NCI-H146 treated with DMSO at 0.1 percent for 48 hours (cell line): ENCODE measurements around the gene ZDHHC21.
"Not testable (repeated sequence)": the region's sequence is repeated elsewhere in the genome, so short reads cannot be mapped to it uniquely, and the experiment has no call there.

Experiments
- DNase-seq: peaks from one replicate; lab custom pipeline; 2025; ENCODE audit not compliant: unreplicated experiment; lab: John Stamatoyannopoulos, UW

Gene ZDHHC21

DNA sequence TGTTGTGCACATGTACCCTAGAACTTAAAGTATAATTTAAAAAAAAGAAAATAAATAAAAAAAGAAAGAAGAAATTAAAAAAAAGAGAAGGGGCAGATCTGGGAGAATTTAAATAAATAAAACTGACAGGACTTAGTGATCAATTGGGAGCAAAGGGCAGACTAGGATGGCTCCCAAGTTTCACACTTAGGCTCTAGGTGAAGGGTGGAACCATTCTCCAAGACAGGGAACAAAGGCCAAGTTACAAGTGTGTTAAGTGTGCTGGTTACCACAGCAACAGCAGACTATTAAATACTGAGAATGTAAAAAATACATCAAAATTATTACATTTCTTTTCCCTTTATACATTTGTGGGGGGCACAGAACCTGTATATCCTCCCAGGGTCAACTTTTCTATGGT is 7.1 kb downstream of the ZDHHC21 start:
- no peak for DNase-seq

DNA sequence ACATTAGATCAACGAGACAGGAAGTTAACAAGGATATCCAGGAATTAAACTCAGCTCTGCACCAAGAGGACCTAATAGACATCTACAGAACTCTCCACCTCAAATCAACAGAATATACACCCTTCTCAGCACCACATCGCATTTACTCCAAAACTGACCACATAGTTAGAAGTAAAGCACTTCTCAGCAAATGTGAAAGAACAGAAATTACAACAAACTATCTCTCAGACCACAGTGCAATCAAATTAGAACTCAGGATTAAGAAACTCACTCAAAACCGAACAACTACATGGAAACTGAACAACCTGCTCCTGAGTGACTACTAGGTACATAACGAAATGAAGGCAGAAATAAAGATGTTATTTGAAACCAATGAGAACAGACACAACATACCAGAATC is 10.6 kb downstream of the ZDHHC21 start:
- not testable (repeated sequence) for DNase-seq

DNA sequence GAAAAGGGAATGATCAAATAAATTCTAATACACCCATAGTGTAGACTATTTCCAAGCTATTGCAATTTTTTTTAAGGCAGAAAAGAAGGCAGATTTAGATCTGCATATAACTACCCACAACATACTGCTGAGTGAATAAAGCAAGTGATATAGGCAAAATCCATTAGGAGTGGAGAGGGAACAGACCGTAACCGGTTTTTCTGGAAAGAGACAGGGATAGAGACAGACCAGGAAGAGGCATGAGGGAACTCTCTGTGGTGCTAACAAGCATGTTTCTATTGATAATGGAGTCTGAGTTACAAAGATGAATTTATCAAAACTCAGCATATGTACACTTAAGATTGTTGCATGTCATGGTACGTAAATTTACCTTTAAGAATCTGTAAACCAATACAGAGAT is 14.5 kb downstream of the ZDHHC21 start:
- no peak for DNase-seq

DNA sequence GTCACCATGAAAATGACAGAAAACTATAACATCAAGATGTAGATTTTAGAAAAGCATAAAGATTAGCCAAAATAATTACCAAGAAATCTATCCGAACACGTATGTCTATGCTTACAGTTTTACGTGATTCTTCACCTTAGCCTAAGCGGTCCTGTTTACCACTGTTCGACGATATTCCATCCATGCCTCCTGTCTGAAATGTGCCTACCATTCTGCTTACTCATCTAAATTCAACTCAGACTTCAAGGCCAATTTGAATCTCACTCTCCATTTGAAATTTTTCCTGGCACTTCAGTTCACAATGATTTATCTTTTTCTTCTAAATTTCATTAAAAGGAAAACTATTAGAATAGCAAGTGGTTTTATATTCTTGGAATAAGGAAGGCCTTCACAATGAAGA is 15.4 kb downstream of the ZDHHC21 start:
- DNase-seq, result no peak

DNA sequence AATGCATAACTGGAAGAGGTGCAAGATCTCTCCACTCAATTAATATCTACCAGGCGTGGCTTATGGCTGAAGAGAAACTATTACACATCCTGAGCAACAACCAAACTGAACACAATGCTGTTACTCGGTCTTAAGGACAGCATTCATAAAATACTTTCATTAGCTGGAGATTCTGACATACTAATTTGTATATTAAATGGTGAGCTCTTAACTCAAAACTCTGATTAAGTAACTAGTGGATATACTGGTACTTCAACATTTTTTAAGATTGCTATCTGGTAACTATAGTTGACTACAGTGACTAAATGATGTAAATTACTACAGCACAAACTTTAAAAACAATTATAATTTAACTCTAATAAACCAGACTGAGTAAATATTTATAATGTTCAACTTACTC is 15.8 kb downstream of the ZDHHC21 start:
- DNase-seq, result no peak

DNA sequence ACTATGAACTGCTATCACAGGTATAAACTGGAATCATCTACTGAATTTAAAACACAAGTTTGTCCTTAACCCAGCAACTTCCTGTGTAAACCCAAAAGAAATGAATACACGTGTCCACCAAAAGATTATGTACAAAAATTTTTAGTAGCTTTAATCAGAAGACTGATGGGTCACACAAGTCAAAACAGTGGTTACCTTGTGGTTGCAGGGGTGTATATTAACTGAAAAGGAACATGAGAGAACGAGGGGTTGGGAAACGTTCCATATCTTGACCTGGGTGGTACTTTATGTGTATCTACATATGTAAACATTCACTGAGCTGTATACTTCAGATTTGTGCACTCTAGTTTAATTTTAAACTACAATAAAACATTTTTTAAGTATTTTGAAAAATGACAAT is 18.6 kb downstream of the ZDHHC21 start:
- no peak for DNase-seq

DNA sequence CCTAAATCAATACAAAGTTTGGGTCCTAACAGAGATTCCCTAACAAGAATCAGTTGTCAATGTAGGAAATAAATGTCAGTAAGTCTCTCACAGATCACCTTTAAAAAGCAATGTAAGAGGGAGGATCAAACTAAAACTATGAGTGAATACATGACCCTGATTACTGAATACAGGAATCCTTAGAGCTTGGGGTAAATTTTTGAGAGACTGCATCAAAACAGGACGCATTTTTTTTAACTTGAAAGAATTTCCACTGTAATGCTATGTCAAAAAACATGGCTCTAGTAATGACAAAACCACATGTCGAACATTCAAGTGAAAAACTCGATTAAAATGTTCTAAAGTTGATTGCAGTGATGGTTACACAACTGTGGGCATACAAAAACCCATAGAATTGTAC is 21.9 kb downstream of the ZDHHC21 start:
- no peak for DNase-seq

DNA sequence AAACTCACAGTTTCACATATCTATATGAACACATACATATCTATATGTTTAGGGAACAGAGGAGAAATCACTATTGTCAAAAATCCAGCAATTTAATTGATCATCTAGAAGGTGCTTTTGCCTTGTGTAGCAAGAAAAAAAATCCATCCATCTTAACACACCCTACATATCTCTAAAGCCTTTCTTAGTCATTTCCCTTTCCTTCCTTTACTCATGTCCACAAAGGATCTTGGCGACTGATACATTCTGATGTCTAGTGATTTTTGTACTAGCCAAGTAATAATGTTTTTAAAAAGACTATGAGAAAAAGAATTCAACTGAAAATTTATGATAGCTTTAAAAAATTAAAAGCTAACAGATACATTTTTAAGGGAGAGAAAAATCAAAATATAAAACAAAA is 22.5 kb downstream of the ZDHHC21 start:
- no peak for DNase-seq

DNA sequence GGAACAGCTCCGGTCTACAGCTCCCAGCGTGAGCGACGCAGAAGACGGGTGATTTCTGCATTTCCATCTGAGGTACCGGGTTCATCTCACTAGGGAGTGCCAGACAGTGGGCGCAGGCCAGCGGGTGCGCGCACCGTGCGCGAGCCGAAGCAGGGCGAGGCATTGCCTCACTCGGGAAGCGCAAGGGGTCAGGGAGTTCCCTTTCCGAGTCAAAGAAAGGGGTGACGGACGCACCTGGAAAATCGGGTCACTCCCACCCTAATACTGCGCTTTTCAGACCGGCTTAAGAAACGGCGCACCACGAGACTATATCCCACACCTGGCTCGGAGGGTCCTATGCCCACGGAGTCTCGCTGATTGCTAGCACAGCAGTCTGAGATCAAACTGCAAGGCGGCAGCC is 29.2 kb downstream of the ZDHHC21 start:
- DNase-seq, result not testable (repeated sequence)

DNA sequence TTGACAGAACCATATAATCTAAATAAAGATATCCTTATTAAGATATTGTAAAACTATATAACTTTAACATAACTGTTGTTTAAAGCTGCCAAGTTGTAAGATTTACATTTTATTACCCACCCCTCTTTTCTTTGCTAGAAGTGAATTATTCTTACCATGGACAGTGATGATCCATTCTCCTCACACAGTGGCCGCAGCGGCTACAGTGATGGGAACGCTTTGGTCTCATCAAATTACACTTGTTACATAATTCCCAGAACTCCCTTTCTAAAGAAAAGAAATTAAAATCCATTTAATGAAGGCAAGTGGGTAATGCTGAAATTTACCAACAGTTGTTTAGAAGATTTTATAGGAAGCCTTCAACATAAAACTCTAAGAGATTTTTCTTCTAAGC is 31.2 kb downstream of the ZDHHC21 start:
- no peak for DNase-seq

DNA sequence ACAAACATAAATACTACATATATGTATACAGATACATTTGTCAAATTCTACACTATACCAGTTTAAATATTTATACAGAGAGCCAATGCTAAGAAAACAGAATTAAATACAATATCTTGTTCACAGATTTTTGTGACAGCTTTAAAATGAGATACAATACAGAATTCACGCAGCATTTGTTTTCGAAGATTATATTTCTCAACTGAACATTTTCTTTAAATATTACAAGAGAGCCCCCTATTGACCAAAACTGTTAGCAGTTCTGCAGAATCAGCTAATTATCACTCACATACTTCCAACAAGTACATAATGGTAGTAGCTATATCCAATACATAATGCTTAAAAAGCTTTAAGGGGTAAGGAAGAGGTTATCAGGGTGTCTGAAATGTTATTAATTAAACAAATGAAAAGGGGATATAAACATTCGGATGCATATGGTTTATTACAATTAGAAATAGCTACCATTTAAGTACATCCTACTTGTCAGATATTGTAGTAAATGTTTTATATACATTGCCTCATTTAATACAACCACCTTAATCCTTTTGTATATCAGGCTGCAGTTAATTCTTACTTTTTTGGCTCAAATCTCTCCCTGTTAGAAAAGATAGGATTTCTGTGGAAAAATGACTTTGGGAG is 31.7 kb downstream of the ZDHHC21 start:
- DNase-seq, result peak; percentile 50

DNA sequence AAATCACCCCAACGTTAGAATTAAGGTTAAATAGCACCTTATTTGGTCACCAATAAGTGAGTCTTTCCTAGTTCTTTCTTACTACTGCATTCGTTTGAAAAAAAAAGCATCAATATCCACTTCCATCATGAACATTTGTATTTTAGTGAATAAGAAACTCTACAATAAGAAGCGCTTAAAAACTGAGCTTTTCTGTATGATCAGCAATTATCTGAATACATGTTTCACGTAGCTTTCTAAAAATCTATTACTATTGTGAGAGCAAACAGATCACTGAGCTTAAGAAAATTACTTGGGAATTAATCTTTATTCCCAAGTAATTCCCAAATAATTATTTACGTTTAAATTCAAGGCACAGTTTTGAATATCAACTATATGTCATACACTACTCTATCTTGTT is 32.5 kb downstream of the ZDHHC21 start:
- DNase-seq, result no peak

DNA sequence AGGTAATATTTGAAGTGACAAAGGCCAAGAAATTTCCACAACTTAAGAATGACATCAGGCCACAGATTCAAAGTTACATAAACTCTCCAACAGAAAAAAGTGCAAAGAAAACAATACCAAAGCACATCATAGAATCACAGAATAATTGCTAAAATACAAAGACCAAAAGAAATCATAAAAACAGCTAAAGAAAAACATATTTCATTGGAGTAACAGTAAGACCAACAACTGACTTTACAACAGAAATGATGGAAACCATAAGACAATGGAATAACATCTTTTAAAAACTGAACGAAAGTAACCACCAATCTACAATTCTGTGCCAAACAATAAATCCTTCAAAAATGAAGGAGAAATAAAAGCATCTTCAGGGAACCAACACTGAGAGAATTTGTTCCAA is 38.3 kb downstream of the ZDHHC21 start:
- DNase-seq, result no peak

DNA sequence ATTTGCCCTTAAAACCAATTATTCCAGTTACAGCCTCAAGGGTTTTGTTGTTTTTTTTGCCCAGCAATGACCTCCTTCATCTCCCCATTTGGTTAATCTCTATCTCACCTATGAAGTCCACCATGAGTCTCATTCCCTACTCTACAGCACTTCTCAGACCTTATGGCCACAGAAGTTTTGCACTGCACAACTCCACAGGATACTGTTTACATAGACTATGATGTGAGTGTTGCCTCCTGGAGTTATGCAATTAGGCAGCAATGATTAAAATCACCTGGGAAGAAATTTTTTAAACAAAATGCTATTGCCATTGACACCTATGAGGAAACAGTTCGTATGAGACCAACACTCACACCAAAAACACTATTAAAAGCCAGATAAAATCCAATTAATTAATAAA is 39.7 kb downstream of the ZDHHC21 start:
- peak; percentile 23 for DNase-seq

DNA sequence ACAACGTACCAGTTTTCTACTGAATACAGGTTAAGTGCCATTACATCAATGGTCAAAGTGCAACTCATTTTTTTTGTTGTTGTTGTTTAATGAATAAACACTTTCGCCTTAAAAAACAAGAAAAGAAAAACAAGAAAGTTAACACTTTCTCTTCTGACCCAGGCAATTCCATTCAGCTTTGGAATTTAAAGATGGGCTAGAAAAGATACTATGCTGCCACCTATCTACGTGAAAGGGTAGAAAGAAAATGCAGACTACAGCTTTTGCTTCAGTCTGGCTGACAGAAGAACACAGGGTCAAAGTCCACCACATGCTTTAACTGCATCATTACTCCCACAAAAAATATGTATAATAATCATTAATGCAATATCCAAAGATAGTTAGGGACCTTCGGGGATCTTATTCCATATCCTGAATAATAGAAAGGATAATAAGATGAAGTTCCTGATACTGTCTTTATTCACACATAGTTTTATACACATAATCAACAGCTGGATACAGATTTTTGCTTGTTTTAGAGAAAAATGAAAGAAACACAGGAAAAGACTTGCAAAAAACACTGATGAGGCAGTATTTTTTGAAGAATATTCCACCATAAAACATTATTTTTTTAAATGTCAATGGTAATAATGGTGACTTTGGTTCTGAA is 40.4 kb downstream of the ZDHHC21 start:
- peak; percentile 82 for DNase-seq

DNA sequence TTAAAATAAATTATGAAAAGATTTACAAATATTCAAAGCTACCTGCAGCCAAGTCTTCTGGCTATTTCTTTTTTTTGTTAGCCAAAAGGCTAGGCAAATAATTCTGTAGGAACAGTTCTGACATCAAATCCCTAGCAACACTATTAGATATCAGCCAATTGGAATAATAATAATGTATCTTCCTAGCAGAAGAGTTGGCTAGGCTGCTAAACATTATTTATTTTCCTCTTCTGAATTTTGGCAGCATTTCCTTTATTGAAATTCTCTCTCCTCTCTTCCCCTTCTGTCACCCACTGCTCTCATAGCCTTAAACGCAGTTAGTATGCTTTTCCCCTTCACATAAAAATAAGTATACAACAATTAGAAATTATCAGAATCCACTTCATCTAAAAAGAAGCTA is 42.6 kb downstream of the ZDHHC21 start:
- DNase-seq, result no peak

DNA sequence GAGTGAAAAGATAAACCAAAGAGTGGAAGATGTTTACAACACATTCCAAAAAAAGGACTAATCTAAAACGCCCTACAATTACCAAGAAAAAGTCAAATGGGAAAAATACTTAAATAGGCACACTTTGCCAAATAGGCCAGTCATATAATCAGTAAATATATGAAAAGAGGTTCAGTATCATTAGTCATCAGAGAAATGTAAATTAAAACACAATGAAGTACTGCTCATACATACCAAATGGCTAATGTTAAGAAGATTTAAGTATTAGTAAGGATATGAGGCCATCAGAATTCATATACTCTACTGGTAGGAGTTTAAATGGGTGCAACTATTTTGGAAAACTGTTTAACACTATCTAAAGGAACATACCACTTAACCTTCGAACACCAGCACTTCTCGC is 47.6 kb downstream of the ZDHHC21 start:
- no peak for DNase-seq

DNA sequence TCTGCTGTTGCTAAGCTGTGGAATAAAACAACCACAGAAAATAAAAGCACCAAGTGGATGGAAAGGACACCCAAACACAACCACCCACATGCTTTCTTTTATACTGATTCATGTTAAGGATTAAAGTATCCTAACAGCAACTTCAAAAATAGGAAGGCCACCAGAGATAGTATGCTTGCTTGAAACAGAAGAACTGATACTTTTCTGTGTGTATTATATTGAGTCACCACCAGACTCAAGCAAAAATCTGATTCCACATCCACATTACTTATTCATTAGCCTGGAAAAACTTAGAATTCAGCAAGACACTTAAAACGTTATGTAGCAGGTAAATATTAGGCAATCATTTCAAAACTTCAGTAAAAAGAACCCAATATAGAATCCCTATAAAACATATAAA is 52.3 kb downstream of the ZDHHC21 start:
- DNase-seq, result no peak

DNA sequence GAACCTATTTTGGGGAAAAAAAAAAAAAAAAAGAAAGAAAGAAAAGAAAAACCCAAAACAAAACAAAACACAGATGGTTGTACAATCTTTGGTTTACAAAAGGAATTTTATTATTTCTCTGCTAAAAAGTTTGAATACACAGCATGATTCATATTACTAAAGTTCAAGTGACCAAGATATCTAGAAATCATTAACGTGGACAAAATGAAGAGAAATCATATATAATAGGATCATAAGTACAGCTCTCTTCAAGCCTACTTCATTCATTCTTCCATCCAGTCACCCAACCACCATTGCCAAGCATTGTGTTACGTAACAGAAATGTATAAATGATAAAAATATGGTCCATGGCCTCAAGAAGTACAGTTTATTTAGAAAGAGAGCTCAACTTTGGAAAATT is 52.9 kb downstream of the ZDHHC21 start:
- DNase-seq, result no peak

DNA sequence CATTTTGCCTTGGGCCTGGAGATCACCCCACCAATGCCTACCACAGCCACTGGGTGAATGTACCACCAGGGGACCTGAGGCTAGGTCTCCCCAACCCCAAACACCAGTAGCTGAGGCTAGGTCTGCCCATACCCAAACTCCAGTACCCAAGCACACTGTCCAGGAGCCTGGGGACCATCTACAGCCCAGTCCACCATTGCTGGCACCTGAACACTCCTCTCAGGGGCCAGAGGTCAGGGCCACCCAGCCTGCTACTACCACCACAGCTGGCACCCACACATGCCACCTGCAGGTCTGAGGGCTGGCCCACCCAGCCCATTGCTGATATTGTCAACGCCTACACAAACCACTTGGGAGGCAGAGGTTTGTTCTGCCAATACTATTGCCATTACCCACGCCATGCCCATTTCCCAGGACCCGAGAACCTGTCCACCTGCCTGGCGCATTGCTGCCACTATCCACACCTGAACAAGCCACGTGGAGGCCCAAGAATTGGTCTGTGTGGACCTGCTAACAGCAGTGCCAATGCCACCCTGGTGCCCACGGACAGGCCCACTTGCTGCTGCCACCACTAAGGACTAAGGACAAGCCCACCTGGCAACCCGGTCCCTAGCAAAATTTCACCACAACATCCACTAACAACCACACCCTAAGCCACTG is 59.2 kb downstream of the ZDHHC21 start:
- DNase-seq, result no peak

DNA sequence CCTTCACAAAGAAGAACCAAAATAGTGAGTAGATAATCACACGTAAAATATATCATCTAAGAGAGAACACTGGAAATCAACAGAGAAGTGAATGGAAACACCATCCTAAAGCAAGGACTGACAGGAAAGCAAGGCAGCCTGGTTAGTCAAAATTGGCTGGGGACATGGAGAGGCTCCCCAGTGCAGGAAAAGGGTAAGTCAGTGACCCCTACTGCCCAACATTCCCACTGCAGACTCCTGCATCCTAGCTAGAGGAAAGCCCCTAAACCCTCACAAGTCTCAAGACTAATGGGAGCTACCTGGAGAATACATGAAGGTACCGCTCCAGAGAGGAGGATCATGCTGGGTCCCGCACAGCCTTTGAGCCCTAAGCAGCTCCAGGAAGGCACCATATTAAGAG is 60.1 kb downstream of the ZDHHC21 start:
- no peak for DNase-seq

DNA sequence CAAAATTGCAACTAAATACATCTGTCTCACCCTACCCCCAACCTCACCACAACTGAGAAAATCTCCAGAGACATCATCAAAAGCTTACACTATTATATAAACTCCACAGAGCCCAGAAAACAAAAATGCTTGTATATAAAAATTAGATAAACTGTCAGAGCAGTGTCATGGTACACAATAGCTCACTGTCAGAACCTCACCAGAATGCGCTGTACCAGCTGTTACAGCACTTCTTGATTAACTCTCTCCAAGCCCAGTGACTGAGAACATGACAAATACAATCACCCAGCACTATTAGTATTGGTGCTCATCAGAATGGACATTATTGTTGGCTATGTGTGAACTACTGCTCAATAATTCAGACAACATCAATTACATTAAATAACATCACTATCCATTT is 65.7 kb downstream of the ZDHHC21 start:
- no peak for DNase-seq
